Measurements from ENCODE around the gene CACHD1. TPM values are rescaled to one million over a fixed set of nuclear protein-coding genes. Genes with fewer than 3 reads are reported as not detected.

Gene CACHD1
- total RNA-seq, 4 donors from 2014 or later = 1.6 to 3.2 (median 2.2) TPM; not detected in 1

GRCh38 chr1:64683419-64683818 is 213.5 kb downstream of the CACHD1 start:
- no peak for TF ChIP-seq CTCF (IDR thresholded peaks at IDR 0.05)
- no peak for TF ChIP-seq EP300 (IDR thresholded peaks at IDR 0.05; ENCODE audit: low read depth)
- no peak for TF ChIP-seq POLR2AphosphoS5 (IDR thresholded peaks at IDR 0.05)
- no peak for TF ChIP-seq POLR2A (IDR thresholded peaks at IDR 0.05)
- Histone ChIP-seq H3K4me3 (no peak overlapping the region), H3K9me3 (no peaks in the 10 kb centered on the region), H3K4me1 (peaks cover 0 to 12% (median 8%) of the 10 kb centered on the region in 4 donors), H3K36me3 (no peaks in the 10 kb centered on the region), H3K27me3 (no peaks in the 10 kb centered on the region), H3K27ac (no peak overlapping the region)
- in situ Hi-C loops (cut with MboI; ENCODE audit: low pct_ligation_motif_present in 1 of 4, low pct_unique_long_range_greater_than_20kb in 1 of 4, low sequenced_read_pairs in 3 of 4) = loop anchor here in 3 of 4 donors (10.0 to 25.0 kb wide), 2 partner anchors 141 to 421 kb away; no protein-coding TSS in a partner anchor
- no peak for DNase-seq
- intact Hi-C loops (cut with DNase I; ENCODE audit: low total_unique reads) = no loop called here
- 84 to 87% methylated on average over 2 of the region's 2 CpGs for WGBS, 2 donors (ENCODE audit: low coverage in 1 of 2)

GRCh38 chr1:64685217-64685616 is 215.3 kb downstream of the CACHD1 start:
- TF ChIP-seq EP300 (IDR thresholded peaks at IDR 0.05; ENCODE audit: low read depth) (no peak), CTCF (IDR thresholded peaks at IDR 0.05) (no peak), POLR2AphosphoS5 (IDR thresholded peaks at IDR 0.05) (no peak), POLR2A (IDR thresholded peaks at IDR 0.05) (no peak)
- H3K9me3 ChIP-seq = no peaks in the 10 kb centered on the region
- no peak for DNase-seq
- no peaks in the 10 kb centered on the region for H3K36me3 ChIP-seq
- WGBS, 2 donors (ENCODE audit: low coverage in 1 of 2) = 85 to 100% methylated on average over 1 of the region's 1 CpG
- intact Hi-C loops (cut with DNase I; ENCODE audit: low total_unique reads) = no loop called here
- no peaks in the 10 kb centered on the region for H3K27me3 ChIP-seq
- H3K27ac ChIP-seq = no peak overlapping the region
- peaks cover 0 to 12% (median 8%) of the 10 kb centered on the region in 4 donors for H3K4me1 ChIP-seq
- no peak overlapping the region for H3K4me3 ChIP-seq
- in situ Hi-C loops (cut with MboI; ENCODE audit: low pct_ligation_motif_present in 1 of 4, low pct_unique_long_range_greater_than_20kb in 1 of 4, low sequenced_read_pairs in 3 of 4) = loop anchor here in 3 of 4 donors (10.0 to 25.0 kb wide), 2 partner anchors 140 to 423 kb away; no protein-coding TSS in a partner anchor

- Histone ChIP-seq H3K4me1 (peaks cover 0 to 12% (median 8%) of the 10 kb centered on the region in 4 donors), H3K27me3 (no peaks in the 10 kb centered on the region), H3K27ac (no peak overlapping the region), H3K36me3 (no peaks in the 10 kb centered on the region), H3K4me3 (no peak overlapping the region), H3K9me3 (no peaks in the 10 kb centered on the region)
- in situ Hi-C loops (cut with MboI; ENCODE audit: low pct_ligation_motif_present in 1 of 4, low pct_unique_long_range_greater_than_20kb in 1 of 4, low sequenced_read_pairs in 3 of 4) (loop anchor here in 3 of 4 donors (10.0 to 25.0 kb wide), 2 partner anchors 139 to 424 kb away; no protein-coding TSS in a partner anchor), intact Hi-C loops (cut with DNase I; ENCODE audit: low total_unique reads) (no loop called here)
- TF ChIP-seq EP300 (IDR thresholded peaks at IDR 0.05; ENCODE audit: low read depth) (no peak), POLR2A (IDR thresholded peaks at IDR 0.05) (no peak), POLR2AphosphoS5 (IDR thresholded peaks at IDR 0.05) (no peak), CTCF (IDR thresholded peaks at IDR 0.05) (no peak)
- WGBS, 2 donors (ENCODE audit: low coverage in 1 of 2) = 63 to 79% methylated on average over 6 of the region's 6 CpGs
- no peak for DNase-seq
Observed at GRCh38 chr1:64685765-64686341, 215.9 kb downstream of the CACHD1 start.

GRCh38 chr1:64686828-64687724 is 217.1 kb downstream of the CACHD1 start:
- in situ Hi-C loops (cut with MboI; ENCODE audit: low pct_ligation_motif_present in 1 of 4, low pct_unique_long_range_greater_than_20kb in 1 of 4, low sequenced_read_pairs in 3 of 4) = loop anchor here in 3 of 4 donors (10.0 to 25.0 kb wide), 2 partner anchors 138 to 425 kb away; no protein-coding TSS in a partner anchor
- TF ChIP-seq POLR2AphosphoS5 (IDR thresholded peaks at IDR 0.05) (no peak), POLR2A (IDR thresholded peaks at IDR 0.05) (no peak), CTCF (IDR thresholded peaks at IDR 0.05) (peak; percentile 78 to 93 (median 87)), EP300 (IDR thresholded peaks at IDR 0.05; ENCODE audit: low read depth) (no peak)
- Histone ChIP-seq H3K9me3 (no peaks in the 10 kb centered on the region), H3K4me1 (peaks cover 0 to 12% (median 8%) of the 10 kb centered on the region in 4 donors), H3K27me3 (no peaks in the 10 kb centered on the region), H3K27ac (no peak overlapping the region), H3K36me3 (no peaks in the 10 kb centered on the region), H3K4me3 (no peak overlapping the region)
- WGBS, 2 donors (ENCODE audit: low coverage in 1 of 2) = 16 to 17% methylated on average over 6 to 7 of the region's 7 CpGs
- peak; percentile 22 for DNase-seq
- intact Hi-C loops (cut with DNase I; ENCODE audit: low total_unique reads) = no loop called here
